Activated CD8-positive, alpha-beta memory T cell treated with anti-CD3 and anti-CD28 coated beads for 24 hours (primary cell): ENCODE data around the gene DYSF.

Source experiments
- DNase-seq: peaks from one replicate; pipeline ENCODE4 v3.0.0-alpha.2; 2020

DYSF gene

DNA sequence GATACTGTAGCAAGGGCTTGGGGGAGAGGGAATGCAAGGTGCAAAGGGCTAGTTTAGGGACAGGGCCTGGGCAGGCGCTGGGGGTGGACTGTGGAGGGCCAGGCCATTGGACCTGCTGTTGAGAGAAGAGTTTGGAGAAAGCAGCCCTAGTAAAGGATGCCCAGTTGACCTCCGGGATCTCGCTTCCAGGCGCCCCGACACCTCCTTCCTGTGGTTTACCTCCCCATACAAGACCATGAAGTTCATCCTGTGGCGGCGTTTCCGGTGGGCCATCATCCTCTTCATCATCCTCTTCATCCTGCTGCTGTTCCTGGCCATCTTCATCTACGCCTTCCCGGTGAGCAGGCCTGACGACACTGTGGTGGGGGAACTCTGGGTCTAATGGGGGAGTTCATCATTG is 229.0 kb downstream of the DYSF start:
- no peak for DNase-seq

DNA sequence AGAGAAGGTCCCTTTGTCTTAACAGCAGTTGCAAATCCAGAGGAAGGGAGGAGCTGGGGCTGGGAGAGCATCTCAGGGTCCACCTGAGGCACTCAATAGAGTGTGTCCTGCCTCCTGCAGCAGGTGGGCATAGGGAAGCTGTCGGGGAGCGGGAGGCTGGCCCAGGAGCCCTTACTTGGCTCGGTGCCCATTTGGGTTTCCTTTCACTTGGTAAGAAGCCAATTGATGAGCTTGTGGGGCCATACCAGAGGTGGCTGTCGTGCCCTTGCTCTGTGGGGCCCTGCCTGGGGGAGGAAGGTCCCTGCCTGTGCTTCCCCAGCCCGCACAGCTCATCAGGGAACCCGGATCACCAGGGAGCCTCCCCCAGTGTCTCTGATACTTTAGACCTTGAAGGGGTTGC is 229.7 kb downstream of the DYSF start:
- no peak for DNase-seq

DNA sequence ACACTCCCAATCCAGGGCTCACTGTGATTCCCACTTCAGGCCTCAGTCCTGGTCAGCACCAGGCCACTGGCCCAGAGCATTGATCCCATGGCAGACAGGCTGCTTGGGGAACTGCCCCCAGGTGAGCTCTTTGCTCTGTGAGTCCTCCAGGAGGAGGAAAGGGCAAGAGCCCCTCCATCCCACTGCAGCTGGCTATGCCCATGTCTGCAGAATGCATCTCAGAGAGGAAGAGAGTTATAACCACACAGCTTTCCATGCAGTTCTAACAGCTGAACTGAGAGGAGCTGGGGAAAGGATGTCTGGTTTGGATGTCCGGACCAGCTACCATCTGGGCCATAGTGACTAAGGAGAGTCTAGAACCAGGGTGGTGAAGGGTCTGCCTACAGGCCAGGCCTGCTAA is 230.3 kb downstream of the DYSF start:
- DNase-seq: no peak

DNA sequence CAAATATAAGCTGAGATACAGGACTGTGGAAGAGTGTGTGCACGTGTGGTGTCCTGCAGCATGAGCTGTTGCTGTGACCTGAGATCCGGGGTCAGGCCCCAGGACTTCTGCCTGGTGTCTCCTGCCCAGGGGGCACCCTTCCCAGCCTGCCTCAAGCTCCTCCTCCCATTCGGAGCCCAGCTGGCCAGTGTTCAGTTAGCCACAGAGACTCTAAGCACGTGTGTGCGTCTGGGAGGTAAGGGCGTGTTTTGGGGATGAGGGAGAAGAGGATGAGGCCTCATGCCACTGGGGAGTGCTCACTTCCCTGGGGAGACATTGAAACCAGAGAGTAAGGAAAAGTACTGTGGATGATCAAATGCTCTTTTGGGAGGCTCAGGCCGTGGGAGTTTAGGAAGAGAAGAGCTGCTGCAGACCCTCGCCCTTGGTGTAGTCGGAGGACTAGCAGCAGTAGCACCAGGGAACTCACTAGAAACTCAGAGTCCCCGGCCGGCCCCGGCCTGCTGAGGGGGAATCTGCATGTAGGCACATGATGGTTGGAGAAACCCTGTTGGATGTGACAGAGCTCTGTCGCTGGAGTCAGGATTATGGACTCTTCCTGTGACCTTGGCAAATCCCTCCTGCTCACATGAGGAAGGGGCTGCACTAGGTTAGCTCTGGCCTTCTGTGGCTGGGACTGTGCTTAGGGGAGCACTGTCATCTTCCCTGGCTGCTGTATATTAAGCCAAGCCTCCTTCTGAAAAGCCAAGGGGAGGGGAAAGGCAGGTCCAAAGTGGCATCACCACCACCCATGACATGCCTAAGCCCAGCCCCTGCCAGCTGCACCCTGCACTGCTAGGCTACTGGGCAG is 231.1 kb downstream of the DYSF start:
- no peak for DNase-seq

DNA sequence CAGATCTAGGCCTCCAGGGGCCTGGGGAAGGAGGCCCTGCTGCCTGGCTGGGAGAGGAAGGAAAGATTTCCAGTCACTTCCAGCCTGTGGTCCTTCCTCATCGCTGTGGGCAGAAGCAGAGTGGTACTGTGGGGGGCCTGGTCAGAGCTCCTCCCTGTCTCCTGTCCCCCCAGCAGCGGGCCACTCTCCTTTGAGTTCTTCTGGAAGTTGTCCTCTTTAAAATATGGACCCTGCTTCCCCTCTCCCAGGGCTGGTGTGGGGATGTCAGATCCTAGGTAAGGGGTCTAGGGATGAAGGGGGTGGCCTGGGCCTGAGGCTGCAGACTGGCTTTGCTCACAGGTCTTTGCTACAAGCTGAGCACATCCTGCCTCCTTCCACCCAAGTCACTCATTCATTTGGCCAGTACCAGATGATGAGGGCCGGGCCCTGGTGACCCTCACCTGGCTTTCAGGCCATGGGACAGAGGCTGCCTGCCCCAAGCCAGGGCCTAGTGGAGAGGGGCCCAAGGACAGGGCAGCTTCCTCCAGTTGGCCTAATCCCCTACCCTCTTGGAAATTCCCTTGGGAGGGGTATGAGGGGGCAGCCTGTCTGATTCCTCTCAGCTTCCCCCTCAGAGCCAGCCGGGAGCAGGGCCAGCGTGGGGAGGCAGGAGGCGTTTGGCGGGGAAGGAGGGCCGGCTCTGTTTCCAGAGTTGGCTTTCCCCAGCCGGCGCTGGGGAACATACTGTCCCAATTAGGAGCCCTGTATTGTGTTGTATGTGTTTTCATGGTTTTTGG is 231.9 kb downstream of the DYSF start:
- no peak for DNase-seq

DNA sequence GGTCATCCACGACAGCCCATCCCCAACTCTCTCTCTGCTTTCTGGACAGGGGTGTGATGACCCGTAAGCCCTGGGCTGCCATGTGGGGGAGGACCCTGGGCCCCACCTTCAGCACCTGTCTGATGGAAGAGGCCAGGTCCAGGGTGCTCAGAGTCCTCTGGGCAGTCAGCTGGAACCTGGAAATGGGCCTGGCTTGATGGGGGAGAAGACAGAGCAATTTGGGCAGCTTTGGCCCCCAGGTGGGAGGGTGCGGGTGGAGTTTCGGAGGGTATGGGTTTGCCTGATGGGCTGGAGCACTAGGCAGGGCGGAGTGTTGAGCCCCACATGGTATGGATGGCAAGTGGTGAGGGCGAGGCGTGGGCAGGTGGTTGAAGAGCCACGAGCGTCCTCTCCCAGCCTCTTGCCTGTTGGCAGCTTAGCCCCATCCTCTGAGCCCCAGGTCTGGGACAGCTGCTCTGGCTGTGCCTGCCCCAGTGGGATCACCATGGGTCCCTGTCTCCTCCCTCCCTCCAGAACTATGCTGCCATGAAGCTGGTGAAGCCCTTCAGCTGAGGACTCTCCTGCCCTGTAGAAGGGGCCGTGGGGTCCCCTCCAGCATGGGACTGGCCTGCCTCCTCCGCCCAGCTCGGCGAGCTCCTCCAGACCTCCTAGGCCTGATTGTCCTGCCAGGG is 232.7 kb downstream of the DYSF start:
- no peak for DNase-seq

DNA sequence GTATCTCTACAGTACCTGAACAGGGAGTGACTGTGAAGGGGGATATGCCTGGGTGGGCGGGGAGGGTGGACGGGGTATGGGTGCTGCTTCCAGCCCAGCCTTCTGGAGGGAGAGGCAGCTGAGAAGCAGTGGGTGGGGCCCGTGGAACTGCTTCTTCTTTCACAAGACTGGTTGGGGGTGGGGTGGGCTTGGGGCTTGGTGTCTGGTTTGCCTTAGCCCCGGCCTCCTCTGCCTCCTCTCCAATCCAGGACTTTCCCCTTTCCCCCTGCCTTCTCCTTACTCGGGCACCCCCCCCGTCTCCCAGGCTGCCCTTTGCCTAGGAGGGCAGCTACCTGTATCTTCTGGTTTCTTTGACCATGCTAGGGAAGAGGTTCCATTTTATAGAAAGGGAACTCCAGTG is 233.4 kb downstream of the DYSF start:
- DNase-seq: no peak

DNA sequence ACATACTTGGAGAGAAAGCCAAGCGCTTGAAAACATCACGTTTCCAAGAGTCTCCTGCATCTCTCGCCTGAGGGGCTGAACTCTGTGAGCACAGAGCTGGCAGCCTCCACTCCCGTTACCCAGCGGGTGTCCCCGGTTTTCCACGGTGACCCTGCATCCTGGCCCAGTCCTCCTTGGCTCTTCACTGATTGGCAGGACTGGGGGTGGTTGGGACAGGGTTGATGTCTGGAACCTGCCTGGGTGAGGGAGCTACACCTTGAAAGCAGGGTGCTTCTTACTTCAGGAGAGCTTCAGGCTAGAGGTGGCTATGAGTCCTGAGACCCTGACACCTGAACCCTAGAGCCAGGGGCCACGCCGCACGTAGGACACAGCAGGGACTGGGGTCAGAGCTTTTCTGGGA is 234.1 kb downstream of the DYSF start:
- DNase-seq: no peak

DNA sequence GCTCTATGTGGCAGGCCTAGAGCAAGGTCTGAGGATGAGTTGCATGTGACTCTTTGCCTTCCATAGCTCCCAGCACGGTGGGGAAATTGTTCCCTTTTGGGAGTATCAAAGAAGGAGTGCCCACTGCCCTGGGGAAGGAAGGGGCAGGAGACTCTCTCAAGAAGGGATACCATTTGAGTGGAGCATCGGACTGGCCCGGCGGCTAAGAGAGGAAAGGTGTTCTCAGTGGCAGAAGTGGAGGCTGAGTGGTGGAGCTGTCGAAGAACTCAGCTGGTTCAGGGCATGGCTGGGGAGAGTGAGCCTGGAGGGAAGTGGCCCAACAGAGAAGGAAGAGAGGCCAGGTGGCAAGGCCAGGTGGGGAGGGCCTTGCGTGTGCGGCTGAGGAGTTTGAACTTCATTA is 235.2 kb downstream of the DYSF start:
- no peak for DNase-seq

DNA sequence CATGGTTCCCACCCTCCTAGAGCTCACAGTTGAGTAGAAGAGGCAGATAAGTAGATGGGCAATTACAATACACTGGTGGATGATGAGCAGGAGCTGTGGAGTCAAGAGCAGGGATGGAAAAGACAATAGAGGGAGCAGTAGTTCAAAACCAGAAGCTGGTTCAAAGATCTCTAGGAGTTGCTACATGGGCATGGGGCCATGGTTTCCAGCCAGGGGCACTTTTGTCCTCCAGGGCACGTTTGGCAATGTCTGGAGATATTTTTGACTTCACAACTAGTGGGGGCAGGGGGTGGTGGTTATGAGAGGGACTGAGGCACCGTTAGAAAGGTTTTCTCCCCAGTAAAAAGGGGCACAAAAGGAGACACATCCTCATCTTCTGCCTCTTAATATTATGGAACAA is 236.0 kb downstream of the DYSF start:
- no peak for DNase-seq

DNA sequence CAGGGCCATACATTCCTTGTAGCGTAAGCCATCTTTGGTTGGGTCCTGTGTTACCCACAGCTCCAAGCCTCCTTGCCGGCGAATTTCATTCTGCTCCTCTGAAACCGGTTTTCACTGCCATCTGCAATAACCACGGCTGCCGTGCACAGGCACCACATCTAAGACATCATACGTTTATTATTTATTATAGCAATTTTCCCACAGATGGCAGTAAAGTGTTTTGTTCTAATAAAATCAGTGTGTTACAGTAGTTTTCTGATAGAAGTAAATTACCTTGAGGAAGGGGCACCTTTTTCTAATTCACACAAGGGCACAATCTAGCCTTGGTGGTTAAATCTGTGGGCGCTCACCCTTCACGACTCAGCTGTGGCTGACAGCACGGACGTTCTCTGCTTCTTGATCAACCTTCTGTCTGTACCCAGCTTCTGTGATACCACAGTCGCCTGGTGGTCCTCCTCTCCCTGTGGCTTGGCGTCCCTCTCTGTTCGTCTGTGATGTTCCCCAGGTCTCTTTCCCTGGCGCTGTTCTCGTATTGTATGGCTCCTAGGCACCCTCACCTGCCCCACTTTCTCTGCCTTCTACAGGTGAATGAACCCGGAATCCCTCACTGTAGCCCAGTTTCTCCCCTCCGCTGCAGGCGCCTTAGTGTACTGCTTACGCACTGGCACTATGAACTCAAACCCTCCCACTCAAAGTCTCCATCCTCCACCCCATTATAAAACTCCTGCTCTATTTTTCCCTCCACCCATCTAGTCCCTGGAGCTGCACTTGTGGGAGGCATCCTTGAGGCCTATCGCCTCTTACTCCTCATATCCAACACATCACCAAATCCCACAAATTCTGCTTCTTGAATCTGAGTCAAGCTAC is 236.8 kb downstream of the DYSF start:
- DNase-seq: no peak

DNA sequence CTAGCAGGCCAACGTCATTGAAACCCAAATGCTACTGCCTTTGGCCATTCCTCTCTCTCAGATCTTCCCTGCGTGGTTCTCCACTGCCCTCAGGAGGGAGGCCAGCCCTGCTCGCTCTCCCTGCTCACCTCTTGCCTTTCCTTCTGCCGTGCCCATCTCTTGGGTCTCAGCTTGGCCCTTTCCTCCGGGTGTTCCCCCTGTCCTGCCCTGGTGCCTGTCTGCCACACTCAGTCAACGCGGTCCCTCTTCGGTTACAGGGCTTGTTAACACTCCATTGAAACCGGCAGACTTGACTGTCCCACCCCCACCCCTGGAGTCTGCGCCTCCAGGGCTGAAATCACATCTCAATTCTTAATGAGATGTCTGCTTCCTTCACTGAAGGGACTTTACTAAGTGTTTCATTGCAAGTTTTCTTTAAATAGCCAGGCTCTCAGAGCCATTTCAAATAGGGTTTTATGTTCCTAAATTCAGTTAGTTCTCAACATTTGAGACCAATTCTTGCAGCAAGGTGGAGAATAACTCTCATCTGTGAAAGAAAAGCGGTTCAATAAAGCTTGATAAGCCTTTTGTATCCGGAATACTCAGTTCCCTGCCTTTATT is 237.6 kb downstream of the DYSF start:
- DNase-seq: no peak

DNA sequence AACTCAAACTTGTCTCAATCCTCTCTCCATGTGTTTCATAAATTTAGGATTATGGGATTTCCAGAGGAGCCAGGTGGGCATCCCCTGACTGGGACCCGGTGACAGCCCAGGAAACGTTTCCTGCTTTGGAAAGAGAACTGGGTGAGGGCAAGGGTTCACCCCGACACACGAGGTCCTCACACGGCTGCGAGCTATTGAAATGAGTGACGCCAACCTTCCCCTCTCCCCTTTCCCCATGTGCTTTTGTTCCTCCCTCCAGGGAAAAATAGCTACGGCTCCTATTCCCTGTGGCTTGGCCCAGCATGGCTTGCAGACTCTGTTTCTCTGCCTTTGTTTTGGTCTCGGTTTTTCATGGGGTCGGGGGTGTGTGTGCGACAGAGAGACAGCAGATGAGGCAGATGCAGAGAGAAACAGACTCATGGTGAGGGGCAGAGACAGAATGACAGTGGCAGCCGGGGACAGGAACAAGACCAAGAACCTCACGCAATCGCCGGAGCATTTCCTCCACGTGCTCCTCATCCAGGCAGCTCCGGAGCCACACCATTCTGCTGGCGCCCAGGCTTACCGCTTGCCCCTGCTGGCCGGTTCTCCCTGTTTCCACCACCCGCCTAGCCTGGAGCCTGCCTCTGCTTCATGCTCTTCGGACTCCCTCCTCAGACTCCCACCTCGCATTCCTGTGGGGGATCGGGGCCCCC is 238.5 kb downstream of the DYSF start:
- no peak for DNase-seq

DNA sequence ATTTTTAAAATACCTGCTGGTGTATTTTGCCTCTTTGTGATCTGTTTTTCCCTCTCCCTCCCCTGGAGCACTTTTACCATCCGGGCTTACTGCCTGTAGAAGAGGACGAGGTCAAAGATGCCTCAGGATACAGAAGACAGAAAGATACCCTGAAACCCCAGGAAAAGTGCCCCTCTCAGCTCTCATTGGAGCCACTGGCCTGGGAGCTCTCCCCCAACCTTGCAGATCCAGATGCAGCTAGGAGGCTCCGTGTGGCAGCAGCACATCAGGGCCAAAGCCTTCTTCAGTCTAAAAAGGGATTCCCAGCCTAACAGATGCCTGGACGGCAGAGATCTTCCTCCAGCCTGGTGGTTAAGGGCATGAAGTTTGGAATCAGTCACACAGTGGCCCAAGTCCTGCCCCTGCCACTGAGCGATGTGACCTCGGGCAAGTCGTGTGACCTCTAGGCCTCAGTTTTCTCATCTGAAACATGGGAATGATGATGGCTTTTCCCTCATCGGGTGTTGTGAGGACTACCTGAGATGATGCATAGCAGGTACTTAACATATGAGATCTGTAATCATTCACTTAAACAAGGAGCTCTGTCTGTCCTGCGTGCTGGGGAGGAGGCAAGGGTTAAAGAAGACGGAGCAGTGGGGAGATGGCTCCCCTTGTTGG is 239.4 kb downstream of the DYSF start:
- no peak for DNase-seq

DNA sequence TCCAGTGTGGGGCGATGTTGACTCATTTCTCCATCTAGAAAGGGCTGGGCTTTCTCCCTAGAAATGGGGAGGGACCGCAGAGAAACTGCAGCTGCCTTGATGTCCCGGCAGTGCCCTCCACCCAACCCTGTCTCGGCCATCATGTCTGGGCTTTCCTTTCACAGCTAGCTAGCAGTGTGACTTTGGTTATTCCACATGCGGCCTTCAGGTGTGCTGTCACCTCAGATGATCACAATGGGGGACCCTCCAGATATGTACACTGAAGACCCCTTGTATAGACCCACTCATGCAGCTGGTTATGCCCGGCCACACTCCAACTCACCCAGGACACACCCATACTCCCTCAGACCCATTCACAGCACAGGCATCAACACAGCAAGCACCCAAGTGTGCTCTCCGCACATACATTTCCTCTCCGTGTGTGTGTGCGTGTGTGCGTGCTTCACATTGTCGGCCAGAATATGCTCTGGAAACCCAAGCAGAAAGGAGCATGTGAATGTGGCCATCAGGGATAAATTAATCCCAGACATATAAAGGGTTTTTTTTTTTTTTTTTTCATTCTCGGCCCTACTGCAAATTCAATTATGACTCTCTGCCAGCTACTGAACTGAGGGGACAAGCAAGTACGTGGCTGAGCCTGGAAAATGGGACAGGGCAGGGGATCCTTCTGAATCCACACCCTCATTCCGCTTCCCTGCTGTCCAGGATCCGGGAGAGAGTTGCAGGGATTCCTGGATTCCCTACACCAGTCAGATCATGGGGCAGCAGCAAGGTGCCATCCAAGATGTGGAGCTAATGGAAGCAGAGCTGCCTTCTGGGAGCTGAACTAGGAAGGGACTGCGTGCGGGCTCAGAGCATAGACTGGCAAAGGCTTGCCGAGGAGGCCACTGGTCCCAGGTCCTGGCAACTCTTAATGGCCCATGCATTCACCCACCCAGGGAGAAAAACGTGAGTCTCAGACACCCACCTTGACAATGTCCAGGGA is 240.2 kb downstream of the DYSF start:
- DNase-seq: no peak

DNA sequence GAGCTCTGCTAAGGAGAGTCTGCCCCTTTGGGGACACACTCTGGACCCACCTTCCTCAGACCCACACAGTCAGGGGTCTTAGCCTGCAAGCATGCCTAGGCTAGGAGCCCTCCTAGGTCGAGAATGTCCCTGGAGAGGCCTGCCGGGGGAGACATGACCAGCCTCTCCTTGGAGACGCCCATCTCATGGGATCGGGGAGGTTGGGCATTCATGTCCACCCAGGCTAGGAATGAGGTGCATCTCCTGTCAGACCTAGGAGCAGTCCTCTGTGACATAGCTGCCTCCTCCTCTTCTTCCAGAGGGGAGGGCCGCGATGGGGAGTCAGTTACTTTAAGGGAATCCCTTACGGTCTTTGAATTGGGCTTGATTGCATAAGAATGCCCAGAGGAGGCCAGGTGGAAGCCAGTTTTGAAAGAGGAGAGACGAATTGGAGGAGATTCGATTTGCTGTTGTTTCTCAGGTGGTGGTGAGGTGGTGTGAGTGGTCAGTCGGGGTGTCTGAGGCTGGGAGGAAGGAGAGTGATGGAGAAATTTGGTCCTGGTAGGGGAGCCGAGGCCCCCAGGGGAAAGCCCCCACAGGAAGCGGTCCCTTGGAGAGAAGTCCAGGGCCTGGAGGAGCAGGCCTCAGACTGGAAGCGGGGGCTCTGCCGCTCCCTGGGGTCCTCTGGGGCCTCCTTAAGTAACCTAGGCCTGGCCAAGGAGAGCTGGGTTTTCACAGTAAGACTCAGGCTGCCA is 241.3 kb downstream of the DYSF start:
- no peak for DNase-seq

DNA sequence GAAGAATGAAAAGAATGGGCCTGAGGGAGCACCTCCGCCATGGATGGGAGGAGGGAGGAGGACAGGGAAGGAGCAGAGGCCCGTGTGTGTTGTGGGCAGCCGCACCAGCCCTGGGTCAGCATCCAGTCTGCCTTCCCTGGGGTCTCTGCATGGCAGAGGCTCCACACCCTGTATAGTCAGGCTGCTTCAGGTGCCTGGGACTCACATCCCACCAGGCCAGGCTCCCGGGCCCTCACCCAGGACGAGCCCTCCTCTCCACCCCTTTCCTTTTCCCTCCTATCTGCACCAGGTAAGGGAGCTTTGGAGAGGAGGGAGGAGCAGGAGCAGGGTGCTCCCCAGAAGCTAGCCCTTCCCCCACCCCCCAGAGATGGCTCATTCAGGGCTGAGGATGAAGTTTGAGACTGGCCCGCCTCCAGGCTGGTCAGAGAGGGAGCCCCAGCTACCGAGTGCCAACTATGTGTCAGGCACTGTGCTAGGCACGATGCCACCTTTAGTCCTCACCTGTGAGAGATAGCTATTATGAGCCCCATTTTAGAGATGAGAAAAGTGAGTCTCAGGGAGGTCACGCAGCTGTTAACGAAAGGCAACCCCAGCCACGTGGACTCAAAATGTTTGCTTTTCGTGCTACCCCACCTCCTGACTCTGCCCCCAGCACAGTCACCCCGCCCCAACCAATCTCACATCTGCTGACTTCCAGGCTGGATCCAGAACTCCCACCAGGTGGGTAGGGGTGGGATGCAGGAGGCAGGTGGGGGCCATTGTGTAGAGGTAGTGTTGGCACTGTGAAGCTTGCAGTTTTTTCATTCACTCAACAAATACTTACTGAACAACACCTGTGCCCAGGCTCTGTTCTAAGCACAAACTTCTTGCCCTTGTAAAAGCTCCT is 242.1 kb downstream of the DYSF start:
- no peak for DNase-seq

DNA sequence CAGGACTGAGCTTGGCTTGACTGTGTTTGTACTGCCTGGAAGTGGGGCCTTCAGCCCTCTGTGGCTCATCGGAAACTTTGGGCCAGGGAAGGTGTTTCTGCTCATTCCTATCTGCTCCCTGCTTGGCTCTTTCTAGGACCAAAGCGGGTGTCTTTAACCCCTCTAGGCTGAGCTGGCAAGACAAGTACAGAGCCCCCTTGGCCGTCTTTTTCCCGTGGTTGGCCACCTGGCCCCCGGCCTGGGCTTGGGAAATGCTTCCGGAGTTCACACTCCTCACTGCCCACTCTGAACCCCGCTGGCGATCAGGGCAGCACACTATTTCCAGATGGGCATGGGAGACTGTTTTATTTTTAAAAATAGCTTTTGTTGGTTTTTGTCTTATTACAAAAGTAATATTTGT is 243.0 kb downstream of the DYSF start:
- DNase-seq: no peak
